ENCODE measurements around the gene COLQ. TPM values are rescaled to one million over a fixed set of nuclear protein-coding genes. Genes with fewer than 3 reads are reported as not detected.

COLQ gene
- polyA plus RNA-seq, 1 experiment, result 1.6 TPM

- Histone ChIP-seq H3K36me3 (ENCODE audit: control insufficient read depth, insufficient read depth, low read length) (no peaks in the 10 kb centered on the region), H3K4me3 (ENCODE audit: low read depth, low read length) (no peak overlapping the region), H3K27me3 (ENCODE audit: control insufficient read depth, insufficient read depth, low read length) (peaks cover 5% of the 10 kb centered on the region)
- DNase-seq (ENCODE audit: low read depth), result no peak
- ChIA-PET CTCF (no interaction called here), POLR2A (no interaction called here)
- TF ChIP-seq CTCF (IDR thresholded peaks at IDR 0.05; ENCODE audit: insufficient read depth, low read depth, low read length), result no peak
Measured at GRCh38 chr3:15499536-15499935, 22.0 kb downstream of the COLQ start.

GRCh38 chr3:15498431-15499214, 22.9 kb downstream of the COLQ start:
- no peak for DNase-seq (ENCODE audit: low read depth)
- CTCF ChIA-PET, result no interaction called here
- peaks cover 5% of the 10 kb centered on the region for H3K27me3 ChIP-seq (ENCODE audit: control insufficient read depth, insufficient read depth, low read length)
- POLR2A ChIA-PET, result no interaction called here
- H3K36me3 ChIP-seq (ENCODE audit: control insufficient read depth, insufficient read depth, low read length), result no peaks in the 10 kb centered on the region
- H3K4me3 ChIP-seq (ENCODE audit: low read depth, low read length), result no peak overlapping the region
- TF ChIP-seq CTCF (IDR thresholded peaks at IDR 0.05; ENCODE audit: insufficient read depth, low read depth, low read length), result no peak

- CTCF ChIA-PET, result no interaction called here
- no peak for TF ChIP-seq CTCF (IDR thresholded peaks at IDR 0.05; ENCODE audit: insufficient read depth, low read depth, low read length)
- H3K4me3 ChIP-seq (ENCODE audit: low read depth, low read length), result no peak overlapping the region
- DNase-seq (ENCODE audit: low read depth), result no peak
- H3K27me3 ChIP-seq (ENCODE audit: control insufficient read depth, insufficient read depth, low read length), result peaks cover 5% of the 10 kb centered on the region
- H3K36me3 ChIP-seq (ENCODE audit: control insufficient read depth, insufficient read depth, low read length), result no peaks in the 10 kb centered on the region
- POLR2A ChIA-PET, result no interaction called here
Measured at GRCh38 chr3:15497964-15498363, 23.5 kb downstream of the COLQ start.

- H3K27me3 ChIP-seq (ENCODE audit: control insufficient read depth, insufficient read depth, low read length), result peaks cover 4% of the 10 kb centered on the region
- H3K4me3 ChIP-seq (ENCODE audit: low read depth, low read length), result no peak overlapping the region
- DNase-seq (ENCODE audit: low read depth), result no peak
- ChIA-PET CTCF (no interaction called here), POLR2A (no interaction called here)
- TF ChIP-seq CTCF (IDR thresholded peaks at IDR 0.05; ENCODE audit: insufficient read depth, low read depth, low read length), result no peak
- H3K36me3 ChIP-seq (ENCODE audit: control insufficient read depth, insufficient read depth, low read length), result no peaks in the 10 kb centered on the region
Measured at GRCh38 chr3:15496341-15496664, 25.2 kb downstream of the COLQ start.

- no peak for DNase-seq (ENCODE audit: low read depth)
- H3K4me3 ChIP-seq (ENCODE audit: low read depth, low read length), result no peak overlapping the region
- peaks cover 2% of the 10 kb centered on the region for H3K27me3 ChIP-seq (ENCODE audit: control insufficient read depth, insufficient read depth, low read length)
- CTCF ChIA-PET, result interaction anchor here (0.6 to 1.0 kb wide), 2 partner anchors 17 to 316 kb away, joined by 3 read pairs; no protein-coding TSS in a partner anchor
- H3K36me3 ChIP-seq (ENCODE audit: control insufficient read depth, insufficient read depth, low read length), result no peaks in the 10 kb centered on the region
- POLR2A ChIA-PET, result no interaction called here
- no peak for TF ChIP-seq CTCF (IDR thresholded peaks at IDR 0.05; ENCODE audit: insufficient read depth, low read depth, low read length)
Measured at GRCh38 chr3:15495461-15496340, 25.8 kb downstream of the COLQ start.
